HAP-1 (cell line): ENCODE measurements around the gene FGF2.
A peak's percentile ranks its signal among the peaks of the same experiment; 100 is the strongest.

Experiments used
- DNase-seq, 2 experiments: peaks; one replicate each; pipeline ENCODE4 v3.0.0-alpha.2; 2016 to 2020; ENCODE audit warnings: low spot score in 2 of 2
- H3K27me3 ChIP-seq: fragments of 250-450 bp; sonication (Bioruptor Pico); 2 replicates; pipeline ENCODE4 v1.5.1; 2020; ENCODE audit warnings: low read depth, mild to moderate bottlenecking, moderate library complexity
- H3K36me3 ChIP-seq: fragments of 250-450 bp; sonication (Bioruptor Pico); replicated peaks from 2 replicates; pipeline ENCODE4 v1.5.1; 2020; ENCODE audit warnings: mild to moderate bottlenecking
- H3K4me1 ChIP-seq: fragments of 250-450 bp; sonication (Bioruptor Pico); 2 replicates; pipeline ENCODE4 v1.5.1; 2020; ENCODE audit warnings: mild to moderate bottlenecking
- H3K4me3 ChIP-seq: fragments of 250-450 bp; sonication (Bioruptor Pico); 2 replicates; pipeline ENCODE4 v1.5.1; 2020; ENCODE audit warnings: mild to moderate bottlenecking, moderate library complexity
- H3K9me3 ChIP-seq: fragments of 250-450 bp; sonication (Bioruptor Pico); 2 replicates; pipeline ENCODE4 v1.5.1; 2020; ENCODE audit warnings: mild to moderate bottlenecking, moderate library complexity
- in situ Hi-C: fragments of 300-500 bp; cut with MboI; formaldehyde crosslinking; loops from 3 replicates; pipeline ENCODE4 v1.14.3; 2020; ENCODE audit warnings: low sequenced_read_pairs, inconsistent platforms, mixed read lengths

FGF2 gene

DNA sequence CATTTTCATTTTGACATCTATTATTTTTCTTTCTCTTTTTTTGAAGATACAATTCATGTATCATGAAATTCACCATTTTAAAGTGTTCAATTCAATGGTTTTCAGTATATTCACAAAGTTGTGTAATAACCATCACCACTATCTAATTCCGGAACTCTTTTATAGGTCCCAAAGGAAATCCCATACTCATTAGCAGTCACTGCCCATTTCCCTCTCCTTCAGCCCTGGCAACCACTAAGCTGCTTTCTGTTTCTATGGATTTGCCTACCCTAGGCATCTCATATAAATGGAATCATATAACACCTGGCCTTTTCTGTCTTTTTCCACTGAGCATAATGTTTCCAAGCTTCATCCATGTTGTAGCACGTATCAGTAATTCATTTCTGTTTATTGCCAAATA, 3.2 kb upstream of the FGF2 start:
- Histone ChIP-seq H3K36me3 (0 out of 2 replicates have a peak, but pooled peaks cover 2% of the 10 kb centered on the region), H3K27me3 (no peaks in the 10 kb centered on the region), H3K4me3 (no peak overlapping the region), H3K9me3 (no peaks in the 10 kb centered on the region), H3K4me1 (peaks cover 10% of the 10 kb centered on the region)
- in situ Hi-C loops = no loop called here
- DNase-seq = no peak

DNA sequence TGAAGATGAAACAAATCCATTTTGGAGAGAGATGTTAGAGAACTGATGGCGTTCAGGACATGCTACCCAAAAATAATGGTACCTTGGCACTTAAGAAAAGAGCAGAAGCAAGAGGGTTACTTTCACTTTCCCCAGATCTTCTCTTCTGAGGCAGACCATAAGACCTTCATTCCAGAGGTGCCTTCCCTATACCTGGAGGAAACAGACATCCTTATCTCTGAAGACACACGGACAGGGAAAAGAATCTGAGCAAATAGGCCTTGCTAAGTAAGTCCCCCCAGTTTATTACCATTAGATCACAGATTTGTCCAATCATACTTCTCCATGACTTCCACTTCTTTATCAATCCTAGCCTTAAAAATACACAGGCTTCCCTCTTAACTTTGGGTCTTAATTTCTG, 2.0 kb upstream of the FGF2 start:
- H3K4me1 ChIP-seq = peaks cover 15% of the 10 kb centered on the region
- no peak overlapping the region for H3K4me3 ChIP-seq
- no peaks in the 10 kb centered on the region for H3K9me3 ChIP-seq
- 0 out of 2 replicates have a peak, but pooled peaks cover 2% of the 10 kb centered on the region for H3K36me3 ChIP-seq
- DNase-seq = no peak
- in situ Hi-C loops = no loop called here
- H3K27me3 ChIP-seq = no peaks in the 10 kb centered on the region

DNA sequence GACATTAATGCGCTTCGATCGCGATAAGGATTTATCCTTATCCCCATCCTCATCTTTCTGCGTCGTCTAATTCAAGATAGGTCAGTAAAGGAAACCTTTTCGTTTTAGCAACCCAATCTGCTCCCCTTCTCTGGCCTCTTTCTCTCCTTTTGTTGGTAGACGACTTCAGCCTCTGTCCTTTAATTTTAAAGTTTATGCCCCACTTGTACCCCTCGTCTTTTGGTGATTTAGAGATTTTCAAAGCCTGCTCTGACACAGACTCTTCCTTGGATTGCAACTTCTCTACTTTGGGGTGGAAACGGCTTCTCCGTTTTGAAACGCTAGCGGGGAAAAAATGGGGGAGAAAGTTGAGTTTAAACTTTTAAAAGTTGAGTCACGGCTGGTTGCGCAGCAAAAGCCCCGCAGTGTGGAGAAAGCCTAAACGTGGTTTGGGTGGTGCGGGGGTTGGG, 528 bp upstream of the FGF2 start:
- peak in 1 of 2 experiments; percentile 13 for DNase-seq
- Histone ChIP-seq H3K27me3 (no peaks in the 10 kb centered on the region), H3K4me3 (peak overlapping the region; percentile 67), H3K4me1 (peaks cover 21% of the 10 kb centered on the region), H3K36me3 (0 out of 2 replicates have a peak, but pooled peaks cover 2% of the 10 kb centered on the region), H3K9me3 (no peaks in the 10 kb centered on the region)
- in situ Hi-C loops = no loop called here

DNA sequence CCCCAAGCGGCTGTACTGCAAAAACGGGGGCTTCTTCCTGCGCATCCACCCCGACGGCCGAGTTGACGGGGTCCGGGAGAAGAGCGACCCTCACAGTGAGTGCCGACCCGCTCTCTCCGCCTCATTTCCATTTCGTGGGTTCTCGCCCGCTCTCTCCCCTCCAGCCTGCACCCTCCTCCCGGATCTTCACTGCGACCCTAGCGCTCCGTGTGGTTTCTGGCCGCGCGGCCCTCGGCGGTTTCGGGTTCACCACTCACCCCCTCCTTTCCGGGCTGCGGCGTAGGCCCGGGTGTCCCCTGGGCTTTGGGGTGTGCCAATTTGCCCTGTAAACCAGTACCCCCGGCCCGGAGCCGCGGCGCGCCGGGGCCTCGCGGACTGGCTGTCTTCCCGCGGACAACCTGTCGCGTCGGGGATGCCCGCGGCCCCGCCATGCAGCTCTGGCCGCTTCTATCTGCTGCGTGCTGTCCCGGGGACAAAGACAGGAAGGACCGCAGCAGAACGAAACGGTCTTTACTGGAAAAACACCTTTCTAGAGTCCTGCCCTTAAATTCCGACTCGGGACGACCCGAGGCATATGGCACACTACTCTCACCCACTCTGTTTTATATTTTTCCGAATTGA, 737 bp downstream of the FGF2 start:
- peak overlapping the region; percentile 67 for H3K4me3 ChIP-seq
- in situ Hi-C loops = no loop called here
- H3K36me3 ChIP-seq = 0 out of 2 replicates have a peak, but pooled peaks cover 2% of the 10 kb centered on the region
- H3K4me1 ChIP-seq = peaks cover 30% of the 10 kb centered on the region
- H3K27me3 ChIP-seq = no peaks in the 10 kb centered on the region
- H3K9me3 ChIP-seq = no peaks in the 10 kb centered on the region
- DNase-seq = peak; percentile 30 to 64

DNA sequence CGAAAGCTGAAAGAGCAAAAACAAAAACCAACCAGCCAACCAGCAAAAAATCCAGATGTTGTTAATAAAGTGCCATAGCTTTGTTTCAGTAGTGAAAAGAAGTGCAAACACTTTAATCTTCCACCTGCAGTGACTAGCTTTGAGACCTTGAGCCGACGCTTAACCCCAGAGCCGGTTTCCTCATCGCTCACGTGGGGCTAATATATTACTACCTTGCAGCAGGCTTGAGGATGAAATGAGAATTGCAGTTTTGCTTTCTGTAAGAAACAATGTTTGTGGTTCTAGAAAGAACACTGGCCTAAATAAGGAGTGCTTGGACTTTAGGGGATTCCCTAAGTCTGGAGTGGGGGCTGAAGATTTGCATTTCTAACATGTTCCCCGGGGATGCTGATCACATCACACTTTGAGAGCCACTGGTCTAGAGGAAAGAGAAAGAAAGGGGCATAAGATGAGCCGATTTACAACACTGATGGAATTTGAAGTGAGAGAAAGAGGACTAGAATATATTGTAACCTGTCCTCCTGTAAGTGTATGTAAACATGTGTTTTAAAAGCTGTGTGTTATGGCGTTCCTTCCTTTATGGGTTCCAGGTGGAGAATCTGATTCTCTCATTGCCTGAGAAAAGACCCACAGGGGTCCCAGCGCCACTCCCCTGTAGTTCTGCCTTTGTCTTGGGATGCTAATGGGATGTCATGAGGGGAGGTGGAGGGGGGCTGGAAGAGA, 1.4 kb downstream of the FGF2 start:
- Histone ChIP-seq H3K4me1 (peaks cover 30% of the 10 kb centered on the region), H3K9me3 (no peaks in the 10 kb centered on the region), H3K36me3 (0 out of 2 replicates have a peak, but pooled peaks cover 2% of the 10 kb centered on the region), H3K4me3 (peak overlapping the region; percentile 67), H3K27me3 (no peaks in the 10 kb centered on the region)
- in situ Hi-C loops = no loop called here
- peak; percentile 60 to 68 for DNase-seq

DNA sequence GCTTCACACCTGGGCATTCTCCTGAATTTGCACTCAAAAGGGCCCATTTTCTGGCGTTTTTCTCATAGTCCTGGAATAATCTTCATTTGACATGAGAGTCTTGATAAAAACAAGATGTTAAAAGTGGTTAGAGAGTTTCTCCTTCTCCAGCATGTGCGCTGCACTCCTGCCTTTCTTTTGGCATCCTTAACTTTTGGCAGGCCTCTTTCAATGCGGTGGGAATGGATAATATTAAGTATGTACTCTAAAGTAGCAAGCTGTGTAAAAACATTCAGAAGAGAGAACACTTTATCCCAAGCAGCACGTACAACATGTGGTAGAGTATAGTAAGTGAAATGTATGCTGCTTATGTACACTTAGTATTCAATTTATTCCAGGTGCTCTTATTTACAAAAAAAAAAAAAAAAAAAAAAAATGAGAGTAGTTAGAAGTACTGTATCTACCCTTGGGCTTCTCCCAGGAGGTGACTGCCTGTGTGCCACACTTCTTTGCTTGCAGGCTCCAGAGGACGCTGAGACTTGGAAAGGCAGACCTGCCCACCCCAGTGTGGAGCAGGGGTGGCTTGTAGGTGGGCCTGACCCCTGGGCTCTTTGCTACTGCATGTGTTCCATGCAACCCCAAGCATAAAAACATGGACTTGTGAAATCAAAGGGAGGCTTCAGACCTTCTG, 3.9 kb downstream of the FGF2 start:
- in situ Hi-C loops = no loop called here

DNA sequence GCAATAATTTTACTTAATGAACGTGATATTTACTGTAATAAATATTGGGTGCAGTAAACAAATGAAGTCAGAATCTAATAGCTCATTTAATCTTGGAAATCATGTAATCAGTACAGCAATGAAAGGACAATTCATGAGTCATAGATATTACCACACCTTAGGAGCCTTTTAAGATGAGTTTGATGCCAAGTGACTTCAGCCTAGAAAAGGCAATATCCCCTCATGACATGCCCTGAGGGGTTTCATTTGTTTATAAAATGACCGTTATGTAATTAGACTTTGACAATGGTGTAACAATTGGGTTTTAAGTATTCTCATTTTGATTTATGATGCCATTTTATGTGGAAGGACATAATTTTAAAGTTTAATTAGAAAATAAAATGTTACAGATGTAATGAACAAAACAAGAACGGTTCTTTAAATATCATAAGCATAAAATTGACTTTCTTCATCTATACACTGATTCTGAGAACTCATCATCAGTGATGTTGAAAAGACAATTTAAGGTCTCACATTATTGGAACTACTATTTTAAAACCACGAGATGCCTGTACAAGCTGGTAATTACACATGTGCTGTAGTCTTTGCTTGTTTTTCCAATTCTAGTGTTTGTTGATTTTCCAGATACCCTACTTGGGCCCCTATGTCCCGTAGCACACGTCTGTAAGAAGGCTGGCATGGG, 5.0 kb downstream of the FGF2 start:
- no peaks in the 10 kb centered on the region for H3K27me3 ChIP-seq
- in situ Hi-C loops = no loop called here
- no peaks in the 10 kb centered on the region for H3K9me3 ChIP-seq
- H3K36me3 ChIP-seq = peaks cover 2% of the 10 kb centered on the region; the same call in 1 of the 2 replicates
- no peak overlapping the region for H3K4me3 ChIP-seq
- DNase-seq = no peak
- peaks cover 29% of the 10 kb centered on the region for H3K4me1 ChIP-seq

More for the DNA sequence above, 3.9 kb downstream of the FGF2 start:
- Histone ChIP-seq H3K4me3 (no peak overlapping the region), H3K9me3 (no peaks in the 10 kb centered on the region), H3K4me1 (peaks cover 35% of the 10 kb centered on the region), H3K36me3 (peaks cover 2% of the 10 kb centered on the region; the same call in 1 of the 2 replicates), H3K27me3 (no peaks in the 10 kb centered on the region)
- DNase-seq = no peak

DNA sequence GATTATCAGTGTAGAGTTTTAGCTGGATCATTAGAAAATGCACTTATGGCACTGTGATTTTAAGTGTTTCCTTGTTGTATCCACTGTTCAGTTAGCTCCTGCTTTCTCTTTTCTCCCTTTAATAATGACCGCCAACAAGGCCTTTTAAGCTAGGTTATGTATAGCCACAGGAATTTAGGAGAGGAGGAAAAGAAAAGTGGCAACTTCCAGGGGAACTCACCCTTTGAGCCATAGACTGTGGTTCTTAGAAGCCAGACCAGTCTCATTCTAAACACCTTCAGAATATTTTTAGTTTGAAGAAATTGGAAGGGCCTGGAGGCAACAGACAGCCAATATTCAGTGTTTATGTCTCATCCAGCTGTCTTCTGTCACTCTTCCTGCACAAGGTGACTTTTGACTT, 6.1 kb downstream of the FGF2 start:
- no peaks in the 10 kb centered on the region; the same call in 1 of the 2 replicates for H3K36me3 ChIP-seq
- in situ Hi-C loops = no loop called here
- H3K9me3 ChIP-seq = no peaks in the 10 kb centered on the region
- H3K4me1 ChIP-seq = peaks cover 29% of the 10 kb centered on the region
- no peak for DNase-seq
- no peaks in the 10 kb centered on the region for H3K27me3 ChIP-seq
- H3K4me3 ChIP-seq = no peak overlapping the region

DNA sequence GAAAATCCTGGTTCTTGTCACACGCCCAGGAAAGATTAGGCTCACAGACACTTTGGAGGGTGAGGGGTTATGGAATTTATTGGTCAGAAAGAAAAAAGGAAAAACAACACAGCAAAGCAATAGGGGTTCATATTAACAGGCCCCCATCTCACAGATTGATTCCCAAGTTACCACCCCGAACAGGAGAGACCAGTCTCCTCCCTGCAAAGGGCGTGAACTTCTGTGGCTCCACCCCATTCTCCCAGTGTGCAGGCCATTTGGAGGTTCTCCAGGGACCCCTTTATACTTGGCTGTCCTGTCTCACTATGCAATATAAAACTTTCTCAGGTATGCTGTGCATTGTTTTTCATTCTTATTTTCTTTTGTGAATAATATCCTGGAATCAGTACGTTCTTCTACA, 7.4 kb downstream of the FGF2 start:
- H3K27me3 ChIP-seq = no peaks in the 10 kb centered on the region
- H3K9me3 ChIP-seq = no peaks in the 10 kb centered on the region
- DNase-seq = no peak
- H3K4me1 ChIP-seq = peaks cover 26% of the 10 kb centered on the region
- in situ Hi-C loops = no loop called here
- peaks cover 3% of the 10 kb centered on the region; the same call in 1 of the 2 replicates for H3K36me3 ChIP-seq
- H3K4me3 ChIP-seq = no peak overlapping the region

DNA sequence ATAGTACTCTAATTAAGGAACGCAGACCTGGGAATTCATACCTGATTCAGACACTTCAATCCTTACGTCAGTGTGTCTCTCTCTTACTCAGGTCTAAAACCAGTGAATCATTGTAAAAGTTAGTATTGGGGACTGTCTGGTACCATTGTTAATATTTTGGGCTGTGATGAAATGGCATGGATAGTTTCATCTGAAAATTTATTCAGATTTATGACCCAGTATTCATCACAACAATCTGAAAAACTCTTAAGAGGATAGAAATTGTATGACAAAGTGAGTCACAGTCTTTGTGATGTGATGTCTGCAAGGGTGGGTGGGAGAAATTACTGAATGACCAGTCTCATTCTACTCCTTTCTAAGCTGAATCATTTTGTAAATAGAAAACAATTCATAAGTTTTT, 10.3 kb downstream of the FGF2 start:
- no peak for DNase-seq
- H3K36me3 ChIP-seq = peaks cover 7% of the 10 kb centered on the region
- H3K4me1 ChIP-seq = peaks cover 10% of the 10 kb centered on the region
- no peaks in the 10 kb centered on the region for H3K27me3 ChIP-seq
- no peaks in the 10 kb centered on the region for H3K9me3 ChIP-seq
- H3K4me3 ChIP-seq = no peak overlapping the region
- in situ Hi-C loops = no loop called here

DNA sequence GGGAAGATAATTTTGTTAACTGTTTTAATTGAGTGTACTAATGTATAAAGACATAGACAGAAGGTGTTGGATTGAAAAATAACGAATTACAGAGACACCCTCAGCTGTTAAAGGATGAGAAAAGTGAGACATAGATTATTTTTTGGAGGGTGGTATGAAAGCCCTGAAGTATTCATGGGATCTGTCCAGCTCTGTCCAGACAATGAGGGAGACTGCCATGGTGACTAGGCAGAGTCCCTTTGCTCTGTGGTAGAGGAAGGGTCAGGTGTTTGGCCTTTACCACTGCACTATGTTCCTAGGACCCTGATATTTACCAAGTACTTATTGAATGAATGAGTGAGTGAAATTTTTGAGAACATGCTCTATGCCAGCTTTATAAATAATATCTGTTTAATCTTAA, 11.4 kb downstream of the FGF2 start:
- Histone ChIP-seq H3K4me1 (peaks cover 19% of the 10 kb centered on the region), H3K27me3 (no peaks in the 10 kb centered on the region), H3K9me3 (no peaks in the 10 kb centered on the region), H3K36me3 (peaks cover 7% of the 10 kb centered on the region), H3K4me3 (no peak overlapping the region)
- in situ Hi-C loops = no loop called here
- DNase-seq = no peak

DNA sequence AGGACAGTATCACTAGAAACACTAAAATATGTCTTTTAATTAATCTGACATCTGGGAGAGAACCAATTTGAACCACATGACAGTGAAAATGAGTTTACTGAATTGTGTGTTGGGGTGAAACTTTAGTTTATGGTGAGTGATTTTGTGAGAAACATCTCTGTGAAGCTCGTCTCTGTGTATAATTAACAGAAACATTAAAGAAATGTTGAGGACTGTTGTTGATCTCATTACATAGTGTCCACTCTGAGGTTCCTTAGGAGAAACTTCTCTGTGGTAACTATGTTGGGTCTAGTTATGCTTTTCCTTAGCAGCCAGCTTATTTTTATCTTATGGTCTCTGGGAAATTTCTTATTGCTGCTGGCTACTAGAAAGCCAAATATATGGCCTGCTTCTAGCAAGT, 15.8 kb downstream of the FGF2 start:
- in situ Hi-C loops = no loop called here
- DNase-seq = no peak
- Histone ChIP-seq H3K4me1 (peaks cover 27% of the 10 kb centered on the region), H3K27me3 (no peaks in the 10 kb centered on the region), H3K9me3 (0 out of 2 replicates have a peak, but pooled peaks cover 3% of the 10 kb centered on the region), H3K4me3 (no peak overlapping the region), H3K36me3 (peaks cover 7% of the 10 kb centered on the region)

DNA sequence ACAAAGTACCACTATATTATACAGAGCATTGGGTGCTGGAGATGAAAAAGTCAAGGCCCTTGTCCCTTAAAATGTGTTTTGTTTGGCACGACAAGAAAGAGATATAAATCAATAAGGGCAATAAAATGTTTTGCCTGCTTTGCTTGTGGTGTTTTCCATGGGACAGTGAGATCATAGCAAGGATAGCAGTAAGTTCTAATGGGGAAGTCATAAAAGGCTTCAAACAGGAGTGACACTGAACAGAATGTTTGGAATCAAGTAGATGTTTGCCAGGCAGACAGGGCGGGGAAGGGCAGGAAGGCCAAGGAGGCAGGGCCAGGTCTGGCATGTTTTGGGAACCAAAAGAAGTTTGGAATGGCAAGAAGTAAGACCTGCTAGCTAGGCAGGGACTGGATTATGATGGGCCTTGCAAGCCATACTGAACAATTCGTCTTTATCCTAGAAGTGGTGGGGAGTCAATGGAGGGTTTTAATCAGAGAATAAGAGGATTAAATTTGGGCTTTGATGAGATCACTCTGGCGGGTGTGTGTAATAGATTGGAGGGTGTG, 16.4 kb downstream of the FGF2 start:
- DNase-seq = peak; percentile 60 to 92
- Histone ChIP-seq H3K4me3 (no peak overlapping the region), H3K9me3 (0 out of 2 replicates have a peak, but pooled peaks cover 3% of the 10 kb centered on the region), H3K27me3 (no peaks in the 10 kb centered on the region), H3K4me1 (peaks cover 28% of the 10 kb centered on the region), H3K36me3 (peaks cover 7% of the 10 kb centered on the region)
- in situ Hi-C loops = no loop called here
